Omental fat pad (tissue), 4 donors: Measurements from ENCODE around the gene OR2H1. TPM values are rescaled to one million over a fixed set of nuclear protein-coding genes. Genes with fewer than 3 reads are reported as not detected.

ENCODE experiments used
- ATAC-seq: fragments of 150-250 bp; one replicate; pipeline ENCODE4 v1.9.1; 2016; ENCODE audit warnings: mild to moderate bottlenecking, moderate library complexity; ENCODE audit not compliant: low FRiP score
- DNase-seq: peaks from one replicate; pipeline ENCODE4 v3.0.0-alpha.2; 2019; ENCODE audit warnings: low spot score
- total RNA-seq, 4 donors: library from RNA; depleted of rRNA; stranded (reverse); fragments of >200 nt; gene quantifications; one replicate each; pipeline ENCODE4 v1.1.0, GENCODE V29; 2016
- TF ChIP-seq, protein P1 (sequence below), 3 donors: fragments of 450-650 bp; IDR thresholded peaks; one replicate each; pipeline ENCODE4 v1.5.1; 2016 to 2017; ENCODE audit warnings: antibody characterized with exemption in 3 of 3, mild to moderate bottlenecking in 3 of 3, moderate library complexity in 2 of 3

OR2H1 gene
- total RNA-seq, 4 donors from 2014 or later = not detected

DNA sequence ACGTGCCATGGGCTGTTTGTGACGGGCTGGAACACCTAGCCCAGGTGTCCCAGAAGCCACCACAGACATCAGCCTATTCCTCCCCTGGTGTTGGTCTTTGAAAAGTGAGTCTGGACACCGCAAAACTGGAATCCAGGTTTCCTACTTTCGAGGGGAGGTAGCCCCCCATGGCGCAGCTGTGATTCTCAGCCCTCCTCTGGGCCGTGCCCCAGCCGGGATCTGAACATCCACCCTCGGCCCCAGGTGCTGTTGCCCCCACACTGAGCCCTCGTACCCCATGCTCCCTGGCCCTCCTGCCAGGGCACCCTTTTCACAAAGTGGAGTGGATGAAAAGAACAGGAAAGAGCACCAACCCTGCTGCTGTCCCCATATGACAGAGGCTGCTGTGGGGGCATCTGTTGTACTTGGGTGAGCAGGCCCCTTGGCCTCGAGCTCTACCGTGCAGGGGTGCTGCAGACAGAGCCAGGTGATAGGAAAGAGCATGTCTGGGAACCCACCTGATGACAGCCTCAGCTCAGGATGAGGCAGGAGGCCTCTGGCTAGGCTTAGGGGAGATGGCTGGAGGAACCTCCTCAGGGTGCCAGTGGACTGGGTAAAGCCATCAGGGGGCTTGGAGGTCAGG is 49.6 kb downstream of the OR2H1 start:
- DNase-seq (no peak), ATAC-seq (no peak)
- TF ChIP-seq, protein P1, sequence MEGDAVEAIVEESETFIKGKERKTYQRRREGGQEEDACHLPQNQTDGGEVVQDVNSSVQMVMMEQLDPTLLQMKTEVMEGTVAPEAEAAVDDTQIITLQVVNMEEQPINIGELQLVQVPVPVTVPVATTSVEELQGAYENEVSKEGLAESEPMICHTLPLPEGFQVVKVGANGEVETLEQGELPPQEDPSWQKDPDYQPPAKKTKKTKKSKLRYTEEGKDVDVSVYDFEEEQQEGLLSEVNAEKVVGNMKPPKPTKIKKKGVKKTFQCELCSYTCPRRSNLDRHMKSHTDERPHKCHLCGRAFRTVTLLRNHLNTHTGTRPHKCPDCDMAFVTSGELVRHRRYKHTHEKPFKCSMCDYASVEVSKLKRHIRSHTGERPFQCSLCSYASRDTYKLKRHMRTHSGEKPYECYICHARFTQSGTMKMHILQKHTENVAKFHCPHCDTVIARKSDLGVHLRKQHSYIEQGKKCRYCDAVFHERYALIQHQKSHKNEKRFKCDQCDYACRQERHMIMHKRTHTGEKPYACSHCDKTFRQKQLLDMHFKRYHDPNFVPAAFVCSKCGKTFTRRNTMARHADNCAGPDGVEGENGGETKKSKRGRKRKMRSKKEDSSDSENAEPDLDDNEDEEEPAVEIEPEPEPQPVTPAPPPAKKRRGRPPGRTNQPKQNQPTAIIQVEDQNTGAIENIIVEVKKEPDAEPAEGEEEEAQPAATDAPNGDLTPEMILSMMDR (IDR thresholded peaks at IDR 0.05) = no peak

DNA sequence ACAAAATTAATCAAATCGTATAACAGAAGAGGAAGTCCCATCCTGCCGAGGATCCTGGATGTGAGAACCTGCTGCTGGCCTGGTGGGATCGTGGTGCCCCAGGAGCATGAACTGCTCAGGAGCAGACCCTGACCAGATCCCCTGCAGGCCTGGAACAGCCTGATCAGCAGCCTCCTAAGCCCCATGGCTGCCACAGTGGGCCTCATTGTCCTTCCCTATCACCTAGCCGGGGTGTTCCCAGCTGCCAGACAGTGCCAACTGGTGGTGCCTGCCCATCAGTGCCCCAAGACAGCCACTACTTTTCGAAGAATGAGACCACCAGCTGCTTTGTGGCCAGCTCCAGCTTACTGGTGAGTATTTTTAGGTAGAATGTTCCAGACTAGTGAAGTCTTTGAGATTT is 50.4 kb downstream of the OR2H1 start:
- TF ChIP-seq, protein P1 (IDR thresholded peaks at IDR 0.05) = no peak
- DNase-seq = no peak
- no peak for ATAC-seq

DNA sequence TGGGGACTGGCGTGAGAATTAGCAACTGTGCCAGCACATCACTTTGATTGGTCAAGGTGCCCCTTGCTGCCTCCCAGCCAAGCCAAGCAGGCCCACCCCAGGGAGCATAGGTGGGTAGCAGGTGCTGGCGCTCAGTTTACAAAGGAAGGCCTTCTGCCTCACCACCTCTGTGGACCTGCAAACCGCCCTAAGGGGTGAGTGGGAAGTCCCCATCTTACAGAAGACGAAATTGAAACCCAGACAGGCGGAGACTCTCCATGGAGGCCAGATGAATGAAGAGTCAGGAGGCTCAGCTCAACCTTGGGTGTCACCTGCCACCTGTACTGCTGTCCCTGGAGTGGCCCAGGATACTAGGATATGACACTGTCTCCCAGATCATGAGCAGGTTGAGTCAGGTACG is 52.3 kb downstream of the OR2H1 start:
- DNase-seq (no peak), ATAC-seq (no peak)
- TF ChIP-seq, protein P1 (IDR thresholded peaks at IDR 0.05) = no peak

DNA sequence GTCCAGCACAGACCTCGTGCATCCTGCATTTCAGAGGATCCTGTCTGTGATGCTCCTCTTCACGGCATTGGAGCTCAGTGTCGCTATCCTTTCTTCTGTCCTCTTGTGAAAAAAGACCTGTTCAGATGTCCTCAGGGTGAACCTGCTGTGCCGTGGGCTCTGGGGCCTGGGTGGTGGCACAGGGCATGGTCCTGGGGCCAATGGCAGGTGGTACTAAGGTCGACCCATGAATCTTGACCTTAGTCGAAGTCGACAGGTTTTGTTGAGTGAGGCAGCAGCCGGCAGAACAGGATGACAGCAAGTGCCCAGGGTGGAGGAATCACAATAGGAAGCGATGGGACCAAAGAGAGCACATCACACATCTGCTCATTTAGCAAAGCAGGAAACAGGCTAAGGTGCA is 52.8 kb downstream of the OR2H1 start:
- TF ChIP-seq, protein P1 (IDR thresholded peaks at IDR 0.05) = no peak
- no peak for DNase-seq
- no peak for ATAC-seq

DNA sequence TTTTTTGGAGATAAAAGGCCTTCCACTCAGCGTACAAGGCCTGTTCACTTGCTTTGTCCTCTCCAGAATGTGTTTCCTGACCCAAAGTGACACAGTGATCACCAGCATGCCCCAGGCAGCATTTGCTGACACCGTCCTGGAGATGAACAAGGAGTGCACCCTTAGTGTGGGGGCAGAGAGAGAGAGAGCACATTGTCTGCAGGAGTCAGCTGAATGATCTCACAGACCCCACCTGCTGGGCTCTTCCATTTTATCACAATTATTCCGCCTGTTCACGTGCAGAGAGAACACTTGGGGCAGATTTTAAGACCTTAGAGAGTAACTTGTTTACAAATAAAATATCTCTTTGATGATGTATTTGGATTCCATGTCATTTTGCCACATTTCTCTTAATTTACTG is 53.2 kb downstream of the OR2H1 start:
- ATAC-seq (no peak), DNase-seq (no peak)
- TF ChIP-seq, protein P1 (IDR thresholded peaks at IDR 0.05) = no peak

DNA sequence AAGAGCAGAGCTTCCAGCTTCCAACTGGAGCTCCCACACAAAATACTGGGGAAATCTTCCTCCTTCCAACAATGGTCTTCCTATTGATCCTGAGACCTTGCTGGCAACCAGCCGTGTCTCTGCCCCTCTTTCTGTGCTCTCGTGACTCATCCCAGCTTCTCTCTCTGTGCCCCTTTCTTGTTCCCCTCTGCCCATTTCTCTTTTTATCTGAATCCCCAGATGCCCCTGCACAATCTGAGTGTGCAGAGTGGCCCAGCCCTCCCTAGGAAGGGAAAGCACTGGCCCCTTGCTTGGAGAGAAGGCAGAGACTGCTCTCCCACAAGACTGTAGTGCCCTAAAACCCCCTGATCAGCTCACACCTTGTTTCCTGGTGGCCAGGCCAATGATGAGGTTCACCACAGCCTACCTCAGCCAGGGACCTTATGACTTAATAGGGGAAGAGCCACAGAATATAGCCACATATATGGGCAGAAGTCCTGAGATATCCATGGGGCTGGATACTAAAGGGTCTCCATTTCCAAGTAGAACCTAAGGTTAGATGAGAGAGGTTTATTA is 53.9 kb downstream of the OR2H1 start:
- DNase-seq = no peak
- TF ChIP-seq, protein P1 (IDR thresholded peaks at IDR 0.05) = no peak
- ATAC-seq = no peak

Other genes starting within 250 kb of the OR2H1 start
- not detected for gene OR14J1, start 155.5 kb upstream of the OR2H1 start, total RNA-seq
- gene OR5V1, start 88.3 kb upstream of the OR2H1 start, total RNA-seq = not detected
- gene OR12D3, start 81.9 kb upstream of the OR2H1 start, total RNA-seq = not detected
- not detected for gene OR12D2, start 61.5 kb upstream of the OR2H1 start, total RNA-seq
- not detected for gene OR12D1, start 42.2 kb upstream of the OR2H1 start, total RNA-seq
- gene OR10C1, start 17.8 kb upstream of the OR2H1 start, total RNA-seq = not detected
- not detected for gene OR11A1, start 84 bp upstream of the OR2H1 start, total RNA-seq
- not detected for gene MAS1L, start 30.8 kb downstream of the OR2H1 start, total RNA-seq
- 1 to 10 TPM in 2 of 4 donors, not detected in 2; 1.1 to 4.9 TPM for gene UBD, start 102.6 kb downstream of the OR2H1 start, total RNA-seq
- not detected for gene OR2H2, start 128.0 kb downstream of the OR2H1 start, total RNA-seq
- gene GABBR1, start 176.0 kb downstream of the OR2H1 start, total RNA-seq = 10 to 100 TPM; 18.5 to 41.8 (median 21.9) TPM
- gene MOG, start 199.9 kb downstream of the OR2H1 start, total RNA-seq = not detected
- gene ZFP57, start 224.0 kb downstream of the OR2H1 start, total RNA-seq = 1 to 10 TPM in 2 of 4 donors, not detected in 2; 1.9 to 2.7 TPM